HG02642 (cell line): Measurements from ENCODE around the gene GABBR2.

Experiments
- ATAC-seq: cut with Tn5 transposase; IDR thresholded peaks from one replicate; pipeline ENCODE4 v1.9.1; 2021; ENCODE audit warnings: mild to moderate bottlenecking; ENCODE audit not compliant: unreplicated experiment, poor library complexity

Gene GABBR2

DNA sequence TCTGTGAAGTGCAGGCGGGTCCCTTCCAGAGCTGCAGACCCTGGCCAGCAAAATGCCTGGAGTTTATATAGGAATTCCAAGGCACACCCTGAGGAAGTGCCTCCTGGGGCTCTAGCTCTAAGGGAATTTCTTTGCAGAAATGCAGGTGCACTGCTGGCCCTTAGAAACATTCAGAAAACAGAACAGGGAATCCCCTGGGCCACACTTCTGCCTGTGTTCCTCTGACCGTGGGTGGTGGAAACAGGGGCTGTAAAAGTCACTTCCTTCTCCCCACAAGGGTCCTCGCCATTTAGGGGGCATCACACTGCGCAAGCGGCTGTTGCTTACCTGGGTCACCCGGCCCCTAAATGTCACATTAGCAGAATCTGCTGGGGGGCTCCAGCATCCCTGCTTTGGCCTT is 312.5 kb downstream of the GABBR2 start:
- ATAC-seq: no peak

DNA sequence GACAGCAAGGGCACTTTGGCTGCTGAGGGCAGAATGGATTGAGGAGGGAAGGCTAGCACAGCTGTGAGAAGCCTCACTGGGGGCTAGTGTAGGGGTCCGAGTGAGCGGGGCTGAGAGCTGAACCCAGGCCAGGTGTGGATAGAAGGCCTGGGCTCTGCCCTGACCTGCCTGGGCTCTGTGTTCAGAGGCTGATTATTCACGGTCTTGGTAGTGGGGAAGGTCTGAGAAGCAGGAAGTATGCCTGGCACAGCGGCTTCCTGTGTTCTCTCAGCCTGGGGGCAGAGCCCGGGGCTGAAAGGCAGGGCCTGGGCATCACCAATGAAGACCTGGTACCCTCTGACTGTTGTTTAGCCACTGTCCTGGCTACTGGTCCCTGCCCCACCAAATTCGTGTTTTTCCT is 316.9 kb downstream of the GABBR2 start:
- no peak for ATAC-seq

DNA sequence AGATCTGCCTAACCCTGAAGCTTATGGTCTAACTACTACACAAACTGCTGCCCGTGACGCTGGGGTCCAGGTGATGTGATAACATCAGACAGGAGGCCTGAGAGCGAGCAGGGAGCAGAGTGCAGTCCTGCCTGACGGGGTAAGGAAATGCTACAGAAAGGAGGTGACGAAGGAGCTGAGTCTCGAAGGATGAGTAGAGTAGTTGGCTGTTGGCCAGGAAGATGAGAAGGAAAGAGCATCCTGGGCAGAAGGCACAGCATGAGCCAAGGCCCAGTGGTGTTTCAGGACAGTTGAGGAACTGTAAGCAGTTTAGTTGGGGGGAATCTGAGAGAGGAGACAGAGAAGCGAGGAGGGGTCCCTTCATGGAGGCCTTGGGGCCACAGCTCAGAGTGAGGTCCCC is 317.3 kb downstream of the GABBR2 start:
- ATAC-seq: no peak

GRCh38 chr9:98385751-98386150 is 323.0 kb downstream of the GABBR2 start:
- ATAC-seq: no peak

DNA sequence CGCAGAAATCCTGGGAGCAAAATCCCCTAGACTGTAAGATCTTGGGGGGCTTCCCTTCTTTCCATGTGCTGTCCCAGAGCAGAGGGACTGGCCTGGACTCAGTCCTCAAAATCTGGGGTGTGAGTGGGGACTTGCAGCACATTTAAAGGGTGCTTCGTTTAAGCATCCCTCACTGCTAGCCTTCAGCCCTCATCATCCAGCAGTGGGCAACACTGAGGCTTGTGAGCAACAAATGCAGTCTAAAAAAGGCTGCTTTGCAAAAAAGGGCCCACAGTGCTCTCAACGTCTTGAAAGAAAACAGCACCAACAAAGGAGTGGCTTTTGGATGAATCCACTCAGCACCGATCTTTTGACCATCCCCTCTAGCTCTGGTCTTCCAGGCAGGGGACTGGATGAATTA is 325.0 kb downstream of the GABBR2 start:
- ATAC-seq: no peak

- ATAC-seq: peak; percentile 37
Measured at GRCh38 chr9:98381311-98382103, 327.2 kb downstream of the GABBR2 start.

DNA sequence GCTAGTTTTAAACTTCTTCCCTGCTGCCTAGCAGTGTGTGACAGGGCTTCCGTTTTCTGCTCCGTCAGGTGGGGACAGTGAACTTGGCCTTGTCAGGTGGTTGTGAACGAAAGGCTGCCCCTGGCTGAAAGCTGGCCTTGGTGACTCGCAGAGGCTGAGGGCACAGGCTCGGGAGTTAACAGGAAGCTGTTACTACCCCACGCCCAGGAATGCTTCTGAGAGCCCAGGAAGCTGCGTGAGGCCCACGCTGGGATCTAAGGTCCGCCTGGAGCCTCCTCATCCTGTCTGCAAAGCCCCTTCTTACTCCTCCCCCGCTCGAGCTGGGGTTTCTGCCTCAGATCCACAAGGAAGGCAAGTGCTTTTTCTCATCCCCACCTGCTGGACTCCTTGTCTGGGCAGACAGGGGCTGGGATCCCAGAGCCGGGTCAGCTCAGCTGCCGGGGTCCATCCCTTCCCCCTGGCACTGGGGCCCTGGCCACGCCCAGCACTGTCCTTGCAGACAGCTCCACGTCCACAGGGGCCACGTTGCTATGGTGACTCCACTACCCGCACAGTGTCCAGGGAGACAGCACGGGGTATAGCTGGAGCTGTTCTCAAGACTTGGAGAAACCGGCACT is 328.6 kb downstream of the GABBR2 start:
- ATAC-seq: no peak

DNA sequence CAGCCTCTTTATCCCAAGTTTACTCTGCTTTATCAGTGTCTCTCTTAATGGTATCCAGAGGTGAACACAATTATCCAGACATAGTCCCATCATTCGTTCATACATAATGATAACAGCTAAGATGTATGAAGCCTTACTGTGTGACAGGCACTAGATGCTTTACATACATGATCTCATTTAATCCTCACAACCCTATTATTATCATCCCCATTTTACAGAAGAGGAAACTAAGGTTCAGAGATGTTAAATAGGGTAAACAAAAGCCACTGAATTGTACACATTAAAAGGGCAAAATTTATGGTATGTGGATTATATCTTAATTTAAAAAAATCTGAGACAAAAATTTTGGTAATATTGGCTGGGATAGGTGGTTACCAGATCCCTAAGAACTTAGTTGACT is 329.2 kb downstream of the GABBR2 start:
- no peak for ATAC-seq

DNA sequence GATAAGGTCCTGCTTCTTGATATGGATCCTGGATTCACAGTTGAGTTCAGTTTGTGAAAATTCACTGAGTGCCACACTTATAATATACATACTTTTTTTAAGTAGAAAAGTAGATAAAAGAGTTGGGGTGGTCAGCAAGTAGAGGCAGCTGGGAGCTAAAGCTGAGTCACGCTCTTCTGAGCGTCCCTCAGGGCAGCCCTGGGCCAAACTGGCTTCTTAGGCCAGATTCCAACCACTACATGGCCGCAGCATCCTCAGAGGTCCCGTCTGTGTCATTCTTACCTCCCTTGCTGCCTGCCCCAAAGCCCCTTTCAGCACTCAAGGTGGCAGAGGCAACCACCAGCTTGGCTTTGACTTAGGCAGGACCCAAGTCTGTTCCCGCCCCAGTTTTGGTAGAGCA is 329.9 kb downstream of the GABBR2 start:
- ATAC-seq: no peak

DNA sequence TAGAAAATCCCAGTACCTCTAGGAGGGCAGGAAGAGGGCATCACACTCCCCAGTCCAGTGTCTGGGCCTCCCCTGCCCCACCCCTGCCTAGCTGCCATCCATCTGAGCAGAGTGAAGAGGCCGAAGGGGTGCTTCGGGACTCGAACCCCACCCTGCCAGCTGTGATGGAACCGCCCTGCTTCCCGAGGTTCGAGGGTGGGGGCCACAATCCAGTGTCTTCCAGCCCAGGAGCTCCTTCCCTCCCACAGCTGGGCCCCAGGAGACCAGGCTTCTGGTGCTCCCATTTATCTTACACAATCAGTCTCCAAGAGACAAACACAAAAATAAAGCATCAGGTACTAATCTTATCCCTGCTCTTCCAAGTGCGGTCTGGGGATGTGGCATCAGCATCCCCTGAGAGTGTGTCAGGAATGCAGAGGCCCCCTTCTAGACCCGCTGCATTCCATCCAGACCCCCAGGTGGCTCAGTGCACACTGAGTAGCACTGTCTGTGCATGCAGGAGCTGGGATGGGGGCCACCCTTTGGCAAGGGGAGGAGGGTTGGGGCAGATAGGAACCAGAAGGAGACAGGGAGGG is 330.4 kb downstream of the GABBR2 start:
- ATAC-seq: no peak

DNA sequence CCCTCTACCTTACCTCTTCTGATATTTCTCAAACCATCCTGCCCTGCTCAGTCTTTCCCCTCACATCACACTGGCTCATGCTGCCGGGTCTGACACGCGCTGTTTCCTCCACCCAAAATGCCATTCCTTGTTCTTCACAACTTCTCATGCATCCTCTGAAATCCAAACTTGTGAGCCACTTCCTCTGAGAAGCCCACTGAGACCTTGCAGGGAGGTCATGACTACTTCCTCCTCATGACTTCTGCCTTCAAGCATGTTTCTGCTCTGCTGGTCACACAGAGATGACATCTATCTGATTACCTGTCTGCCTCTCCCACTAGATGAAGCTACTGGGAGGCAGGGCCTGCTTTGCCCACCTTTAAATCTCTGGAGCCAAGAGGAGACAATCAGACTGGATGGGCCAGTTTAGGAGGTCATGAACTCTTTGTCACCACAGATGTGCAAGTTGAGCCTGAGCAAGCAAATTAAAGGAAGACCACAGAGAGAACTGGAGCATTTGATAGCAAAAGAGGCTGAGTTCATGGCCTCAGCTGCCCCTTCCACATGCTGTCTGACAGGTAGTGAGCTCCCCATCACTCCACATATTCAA is 333.5 kb downstream of the GABBR2 start:
- no peak for ATAC-seq

DNA sequence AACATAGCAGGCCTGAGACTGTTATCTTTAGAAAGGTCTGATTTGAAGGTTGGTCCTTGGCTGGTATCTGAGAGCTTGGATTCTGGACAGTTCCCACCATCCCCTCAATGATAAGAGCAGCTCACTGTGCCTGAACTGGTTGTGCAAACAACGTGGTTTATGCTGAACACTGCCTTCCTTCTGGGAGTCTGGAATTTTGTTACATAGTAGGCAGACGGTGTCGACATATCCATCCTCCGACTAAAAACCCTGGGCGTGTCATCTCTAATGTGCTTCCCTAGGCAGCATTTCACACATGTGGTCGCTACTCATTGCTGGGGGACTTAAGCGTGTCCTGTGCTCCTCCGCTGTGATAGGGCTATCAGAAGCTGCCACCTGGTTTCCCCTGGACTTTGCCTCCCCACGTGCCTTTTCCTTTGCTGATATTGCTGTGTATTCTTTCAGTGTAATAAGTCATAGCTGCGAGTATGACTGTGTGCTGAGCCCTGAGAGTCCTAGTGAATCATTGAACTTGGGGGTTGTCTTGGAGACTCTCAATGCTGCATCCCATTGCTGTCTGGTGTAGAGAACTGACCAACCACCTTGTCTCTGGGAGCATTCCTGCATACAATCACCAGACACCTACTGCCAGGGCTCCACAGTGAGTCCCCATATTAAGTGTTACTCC is 334.2 kb downstream of the GABBR2 start:
- no peak for ATAC-seq

DNA sequence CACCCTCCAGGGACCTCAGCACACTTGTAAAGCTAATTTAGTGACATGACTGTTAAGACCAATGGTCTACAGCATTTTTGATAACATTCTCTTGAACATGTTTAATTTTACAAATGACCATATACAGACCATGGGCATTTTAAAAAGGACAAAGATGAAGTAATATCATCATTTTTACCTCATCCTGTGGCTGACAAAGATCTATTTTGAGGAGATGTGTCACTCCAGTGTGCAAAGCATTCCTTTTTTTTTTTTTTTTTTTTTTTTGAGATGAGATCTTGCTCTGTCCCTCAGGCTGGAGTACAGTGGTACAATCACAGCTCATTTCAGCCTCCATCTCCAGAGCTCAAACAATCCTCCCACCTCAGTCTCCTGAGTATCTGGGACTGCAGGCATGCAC is 335.1 kb downstream of the GABBR2 start:
- ATAC-seq: no peak

DNA sequence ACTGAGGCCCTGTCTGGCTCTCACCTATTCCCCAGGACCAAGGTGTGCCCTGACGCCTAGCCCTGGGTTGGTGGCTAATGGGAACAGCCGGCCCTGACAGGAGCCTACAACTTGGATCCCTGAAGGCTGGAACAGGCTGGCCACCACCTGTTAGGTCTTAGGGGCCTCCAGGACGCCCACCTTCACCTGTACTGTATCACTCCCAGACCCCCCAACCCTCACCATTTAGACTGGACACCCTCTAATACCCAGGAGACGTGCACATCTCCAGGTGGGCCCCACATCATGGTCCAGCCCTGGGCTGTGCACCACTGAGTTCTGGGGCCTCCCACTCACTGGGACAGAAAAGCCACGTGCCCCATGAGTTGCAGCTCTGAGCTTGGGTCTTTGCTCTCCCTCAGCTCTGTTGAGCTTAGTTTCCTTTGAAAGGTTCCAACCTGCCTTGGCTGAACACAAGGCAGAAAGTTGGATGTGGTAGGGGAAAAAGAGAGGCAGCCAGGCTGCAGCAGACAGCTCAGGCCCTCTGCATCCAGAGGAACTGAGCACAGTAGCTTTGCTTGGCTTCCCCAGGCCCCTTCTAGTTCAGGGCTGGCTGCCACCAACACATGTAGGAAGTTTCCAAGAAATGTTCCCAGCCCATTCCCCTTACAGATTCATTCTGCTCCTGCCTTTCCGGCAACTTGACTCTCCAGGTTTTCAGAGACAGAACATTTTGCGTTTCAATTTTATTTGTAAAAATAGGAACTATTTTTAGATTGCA is 336.5 kb downstream of the GABBR2 start:
- ATAC-seq: no peak

- no peak for ATAC-seq
Measured at GRCh38 chr9:98370976-98371315, 337.8 kb downstream of the GABBR2 start.

- ATAC-seq: no peak
Measured at GRCh38 chr9:98370300-98370975, 338.3 kb downstream of the GABBR2 start.

DNA sequence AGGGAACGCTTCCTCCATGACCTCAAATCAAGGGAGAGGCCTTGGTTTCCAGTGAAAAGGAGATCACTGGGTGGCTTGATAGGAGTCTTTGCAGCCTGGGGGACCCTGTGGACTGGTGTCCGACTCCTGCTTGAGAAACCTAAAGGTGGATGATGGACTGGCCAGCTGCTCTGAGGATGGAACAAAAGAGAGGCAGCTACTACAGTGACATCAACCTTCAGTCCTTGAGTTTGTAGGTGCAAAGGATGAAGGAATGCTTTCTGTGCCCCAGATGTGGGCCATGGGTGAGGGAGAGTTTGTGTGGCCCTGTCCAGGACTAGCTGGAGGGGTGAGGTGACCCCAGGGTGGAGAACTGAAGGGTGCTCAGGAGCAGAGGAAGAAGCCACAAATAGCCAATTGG is 338.8 kb downstream of the GABBR2 start:
- no peak for ATAC-seq

- no peak for ATAC-seq
Measured at GRCh38 chr9:98369471-98369870, 339.3 kb downstream of the GABBR2 start.

GRCh38 chr9:98369066-98369425 is 339.7 kb downstream of the GABBR2 start:
- ATAC-seq: no peak
